ENCODE measurements around the gene CDC42BPB.

- TF ChIP-seq POLR2AphosphoS5 (IDR thresholded peaks at IDR 0.05; ENCODE audit: low read depth, low read length), result no peak
- no peak for TF ChIP-seq POLR2A (IDR thresholded peaks at IDR 0.05; ENCODE audit: low read depth, low read length)
- TF ChIP-seq SPI1 (IDR thresholded peaks at IDR 0.05; ENCODE audit: low read depth, low read length), result no peak
- no peak for TF ChIP-seq TAF1 (IDR thresholded peaks at IDR 0.05; ENCODE audit: low read depth, low read length)
These were observed 14.3 kb upstream of the CDC42BPB start for GRCh38 chr14:103071544-103072251.
